GM18511 (cell line): ENCODE data around the gene ING3.
"Not testable (repeated sequence)": the region's sequence is repeated elsewhere in the genome, so short reads cannot be mapped to it uniquely, and the experiment has no call there.

ENCODE experiments used
- ATAC-seq: cut with Tn5 transposase; IDR thresholded peaks from one replicate; pipeline ENCODE4 v1.9.1; 2021; ENCODE audit warnings: mild to moderate bottlenecking, moderate library complexity; ENCODE audit not compliant: unreplicated experiment

ING3 gene

DNA sequence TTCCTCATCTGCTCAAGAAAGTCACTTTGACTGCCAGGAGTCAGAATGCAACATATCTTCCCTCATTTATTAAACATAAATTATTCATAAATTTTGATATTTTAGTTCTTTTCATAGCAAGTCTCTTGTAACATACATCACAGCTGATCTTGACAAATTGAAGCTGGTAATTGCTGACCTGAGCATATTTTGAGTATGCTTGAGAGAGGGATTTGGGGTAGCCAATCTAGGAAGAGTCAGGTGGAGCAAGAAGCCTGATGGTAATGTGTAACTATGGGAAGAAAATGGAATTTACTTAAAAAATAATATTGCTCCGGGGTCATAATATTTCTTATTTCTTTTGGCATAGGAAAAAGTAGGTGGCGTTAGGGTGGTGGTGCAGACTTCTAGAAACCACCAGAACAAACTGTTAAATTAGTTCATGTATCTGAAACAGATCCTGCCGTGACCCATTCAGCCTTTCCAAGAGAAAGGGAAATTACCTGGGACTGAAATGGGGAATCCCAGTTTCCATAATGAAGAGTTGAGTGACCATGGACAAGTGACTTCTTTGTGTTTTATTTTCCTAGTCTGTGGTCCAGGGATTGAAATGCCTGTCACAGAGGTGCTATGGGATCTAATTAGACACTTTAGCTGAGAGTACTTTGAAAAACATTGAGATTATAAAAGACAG is 50.8 kb downstream of the ING3 start:
- no peak for ATAC-seq

DNA sequence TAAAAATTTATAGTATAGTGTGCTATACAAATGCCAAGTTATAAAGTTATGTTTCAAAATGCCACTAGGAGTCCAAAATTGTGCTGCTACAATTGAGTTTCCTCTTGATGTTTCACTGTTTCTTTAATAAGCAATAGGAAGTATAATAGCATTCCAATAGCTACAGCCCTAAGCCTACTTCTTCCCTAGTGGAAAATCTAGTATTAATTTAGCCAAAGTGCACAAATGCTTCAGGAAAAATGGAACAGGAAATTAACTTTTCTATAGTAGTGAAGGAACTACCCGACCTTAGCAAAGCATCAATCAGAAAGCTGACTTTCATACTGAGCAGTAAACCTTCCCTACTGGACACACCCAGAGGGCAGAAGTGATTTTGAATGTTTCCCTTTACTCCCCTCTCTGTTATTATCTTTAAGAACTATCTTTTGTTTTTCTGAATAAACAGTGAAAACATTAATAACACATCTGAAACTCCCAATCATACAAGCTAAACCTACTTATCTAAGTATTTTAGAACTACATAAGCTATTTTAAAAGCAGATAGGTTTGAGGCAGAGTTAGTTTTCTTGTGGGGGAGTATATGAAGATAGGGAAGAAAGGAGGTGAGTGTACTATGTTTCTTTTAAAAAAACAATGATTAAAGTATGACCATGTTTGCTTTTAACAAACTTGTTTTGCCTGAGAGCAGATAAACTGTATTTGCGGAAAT is 51.6 kb downstream of the ING3 start:
- no peak for ATAC-seq

- no peak for ATAC-seq
These were observed 52.2 kb downstream of the ING3 start for GRCh38 chr7:121002757-121003200.

GRCh38 chr7:121003986-121004685 is 53.6 kb downstream of the ING3 start:
- ATAC-seq = no peak

DNA sequence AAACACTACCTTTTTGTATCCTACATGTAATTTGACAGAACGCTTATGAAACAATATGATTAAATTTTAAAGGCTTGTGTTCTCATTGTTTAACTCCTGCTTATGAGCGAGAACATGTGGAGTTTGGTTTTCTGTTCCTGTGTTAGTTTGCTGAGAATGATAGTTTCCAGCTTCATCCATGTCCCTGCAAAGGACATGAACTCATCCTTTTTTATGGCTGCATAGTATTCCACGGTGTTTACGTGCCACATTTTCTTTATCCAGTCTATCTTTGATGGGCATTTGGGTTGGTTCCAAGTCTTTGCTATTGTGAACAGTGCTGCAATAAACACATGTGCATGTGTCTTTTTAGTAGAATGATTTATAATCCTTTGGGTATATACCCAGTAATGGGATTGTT is 54.5 kb downstream of the ING3 start:
- ATAC-seq = not testable (repeated sequence)

- ATAC-seq = no peak
These were observed 55.5 kb downstream of the ING3 start for GRCh38 chr7:121005996-121006584.

GRCh38 chr7:121006711-121007315 is 56.2 kb downstream of the ING3 start:
- no peak for ATAC-seq

DNA sequence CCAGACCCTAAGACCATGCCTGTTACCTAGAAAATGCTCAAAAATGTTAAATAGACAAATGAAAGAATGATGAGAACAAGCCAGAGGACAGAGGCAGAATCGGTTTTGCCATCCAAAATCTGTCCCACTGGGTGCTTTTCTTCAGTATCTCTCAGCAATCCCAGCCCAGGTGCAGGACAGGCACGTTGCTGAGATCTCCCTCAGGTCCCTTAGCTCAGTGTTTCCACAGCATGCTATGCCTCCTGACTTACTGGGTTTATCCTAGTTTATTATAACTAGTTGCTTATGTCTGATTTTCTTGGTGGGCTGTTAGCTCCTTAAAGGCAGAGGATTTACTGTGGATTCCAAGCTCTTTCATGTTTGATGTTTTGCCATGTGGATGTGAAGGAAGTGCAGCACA is 58.2 kb downstream of the ING3 start:
- no peak for ATAC-seq

DNA sequence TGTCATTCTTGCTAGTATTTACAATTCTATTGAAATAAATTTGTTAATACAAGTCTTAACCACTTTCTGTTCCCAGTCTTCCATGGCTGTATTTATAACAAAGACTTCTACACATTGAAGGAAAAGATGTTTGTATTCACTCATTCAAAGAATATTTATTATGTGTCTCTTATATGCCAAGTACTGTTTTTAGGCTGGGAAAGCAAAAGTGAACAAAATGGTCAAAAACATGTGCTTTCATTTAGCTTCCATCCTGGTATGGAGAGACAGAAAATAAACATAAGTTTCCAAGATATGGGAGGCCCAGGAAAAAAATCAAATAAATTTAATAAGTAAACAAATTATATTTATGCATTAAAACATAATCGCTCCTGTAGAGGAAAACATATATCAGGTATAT is 60.8 kb downstream of the ING3 start:
- ATAC-seq = no peak

DNA sequence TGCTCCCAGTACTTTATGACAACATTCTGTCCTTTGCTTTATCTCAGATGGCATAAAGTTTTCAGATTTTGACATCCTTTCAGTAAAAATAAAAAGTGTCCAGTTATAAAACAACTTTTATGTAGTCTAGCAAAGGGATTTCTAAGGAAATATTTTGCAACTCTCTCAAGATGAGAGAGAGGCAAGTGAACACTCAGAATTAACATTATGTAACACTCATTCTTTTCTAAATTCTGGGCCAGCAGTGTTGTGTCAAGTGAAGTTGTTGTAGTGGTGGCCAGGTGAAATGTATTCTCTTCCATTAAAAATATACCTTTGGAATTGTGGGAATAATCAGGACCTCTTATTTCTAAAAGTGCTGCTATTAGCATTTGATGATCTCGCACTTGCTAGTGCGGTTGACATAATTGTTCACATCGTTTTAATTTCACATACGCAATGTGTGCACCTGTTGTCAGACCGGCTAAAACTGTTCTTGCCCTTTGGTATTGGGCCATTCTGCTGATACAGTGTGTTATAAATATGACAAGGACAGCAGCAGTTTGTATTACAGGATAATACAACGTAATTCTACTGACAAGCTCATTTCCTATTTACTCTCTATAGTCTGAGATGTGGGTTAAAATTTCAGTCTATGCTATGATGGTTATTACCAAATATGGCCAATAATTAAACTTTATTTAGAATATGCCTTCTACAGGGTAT is 61.7 kb downstream of the ING3 start:
- ATAC-seq = no peak

DNA sequence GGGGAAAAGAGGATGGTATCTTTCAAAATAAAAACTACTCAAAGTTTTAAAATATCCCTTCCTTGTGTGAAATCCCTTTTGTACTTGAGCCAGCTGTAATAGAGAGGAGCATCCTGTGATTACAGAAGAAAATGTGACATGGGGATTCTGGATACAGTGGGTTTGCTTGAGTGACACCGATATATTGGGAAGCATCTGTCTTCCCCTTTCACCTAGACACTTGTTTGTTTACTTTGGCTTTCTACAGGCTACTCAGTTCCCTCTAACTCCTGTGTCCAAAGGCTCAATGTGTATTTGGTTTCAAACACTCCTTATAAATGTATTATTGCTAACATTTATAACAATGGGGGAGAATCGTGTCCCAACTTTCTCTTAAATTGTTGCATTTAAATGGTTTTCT is 62.3 kb downstream of the ING3 start:
- ATAC-seq = no peak

DNA sequence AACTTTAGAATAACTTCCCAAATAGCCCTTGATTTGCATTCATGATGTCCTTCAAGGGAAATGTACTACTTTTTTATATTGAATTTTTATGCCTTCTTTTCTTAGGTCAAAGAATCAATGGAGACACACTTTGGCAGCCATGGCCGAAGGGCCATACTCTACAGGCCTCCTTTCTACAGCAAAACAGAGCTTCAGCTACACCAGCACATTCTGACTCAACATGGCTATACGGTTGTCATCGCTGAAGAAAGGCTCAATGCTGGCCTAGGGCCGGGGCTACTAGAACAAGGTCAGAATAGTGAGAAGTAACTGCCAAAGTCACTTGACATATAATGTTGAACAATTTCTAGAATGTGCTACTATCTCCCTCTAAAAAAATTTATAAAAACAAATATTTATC is 65.0 kb downstream of the ING3 start:
- ATAC-seq = no peak

- no peak for ATAC-seq
These were observed 66.4 kb downstream of the ING3 start for GRCh38 chr7:121016966-121017365.

- no peak for ATAC-seq
These were observed 67.0 kb downstream of the ING3 start for GRCh38 chr7:121017586-121017985.

DNA sequence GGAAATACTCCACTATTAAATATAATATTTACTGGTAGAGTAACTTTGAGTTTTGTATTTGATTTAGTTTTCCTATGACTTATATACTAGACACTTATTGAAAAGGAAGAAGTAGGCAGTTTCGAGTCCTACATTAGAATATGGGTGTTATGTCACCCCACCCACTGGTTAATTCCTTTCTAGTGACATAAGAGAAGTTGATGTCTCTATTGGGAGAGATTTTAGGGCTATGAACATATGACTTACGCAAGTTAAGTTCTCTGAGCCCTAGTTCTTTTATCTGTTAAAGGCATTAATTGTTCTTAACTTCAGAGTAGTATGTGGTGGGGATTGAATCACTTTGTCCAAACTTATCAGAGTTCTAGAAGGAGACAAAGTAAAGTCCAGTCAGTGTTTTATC is 68.4 kb downstream of the ING3 start:
- no peak for ATAC-seq

DNA sequence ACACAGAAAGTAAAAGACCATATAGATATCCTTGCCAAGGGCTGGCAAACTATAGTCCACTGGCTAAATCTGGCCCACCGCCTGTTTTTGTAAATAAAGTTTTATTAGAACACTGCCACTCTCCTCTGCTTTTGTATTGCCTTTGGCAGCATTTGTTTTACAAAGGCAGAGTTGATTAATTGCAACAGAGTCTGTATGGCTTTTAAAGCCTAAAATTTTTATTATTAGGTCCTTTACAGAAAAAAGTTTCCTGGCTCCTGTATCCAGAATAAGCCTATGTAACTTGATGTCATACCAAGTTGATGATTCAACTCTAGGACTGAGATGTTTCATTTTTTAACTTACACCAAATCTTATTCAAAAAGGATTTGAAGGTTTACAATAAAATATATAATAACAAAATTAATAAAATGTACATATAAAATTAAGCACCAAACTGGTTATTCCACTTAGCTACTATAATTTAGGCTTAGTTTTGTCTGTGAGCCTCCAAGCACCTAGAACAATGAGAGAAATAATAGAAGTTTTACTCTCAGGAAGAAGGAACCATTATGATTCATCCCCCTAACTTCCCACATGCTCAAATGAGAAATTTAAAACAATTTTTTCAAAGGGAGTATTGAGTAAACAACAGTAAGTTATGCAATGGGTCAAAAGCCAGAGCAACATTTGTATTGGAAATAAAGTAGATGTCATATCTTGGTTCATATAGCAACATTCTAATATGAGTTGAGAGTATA is 69.8 kb downstream of the ING3 start:
- ATAC-seq = no peak

- ATAC-seq = no peak
These were observed 70.7 kb downstream of the ING3 start for GRCh38 chr7:121020989-121021969.

DNA sequence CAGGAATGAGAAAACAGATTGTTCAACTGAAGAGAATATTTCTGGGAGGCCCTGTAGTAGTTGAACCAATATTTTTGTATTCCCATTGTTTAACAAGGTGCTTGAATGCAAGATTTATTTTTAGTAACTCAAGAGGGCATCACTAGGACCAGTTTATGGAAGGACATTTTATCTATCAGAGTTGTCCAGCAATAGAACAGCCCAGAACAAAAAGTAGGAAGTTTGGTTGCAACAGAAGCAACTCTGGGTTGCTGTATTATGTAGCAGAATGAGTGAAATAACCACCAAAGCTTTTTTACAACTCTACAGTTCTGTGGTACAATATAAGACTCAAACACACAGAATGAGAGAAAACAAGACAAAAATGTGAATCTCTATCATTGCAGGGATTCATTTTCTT is 72.6 kb downstream of the ING3 start:
- ATAC-seq = no peak
